HG03135 (cell line): Measurements from ENCODE around the gene PMS2.
"Not testable (repeated sequence)": the region's sequence is repeated elsewhere in the genome, so short reads cannot be mapped to it uniquely, and the experiment has no call there.

Experiments used
- ATAC-seq: cut with Tn5 transposase; IDR thresholded peaks from one replicate; pipeline ENCODE4 v1.9.1; 2021; ENCODE audit warnings: mild to moderate bottlenecking, moderate library complexity; ENCODE audit not compliant: unreplicated experiment

Gene PMS2

GRCh38 chr7:5926263-5926870 is 82.5 kb downstream of the PMS2 start:
- not testable (repeated sequence) for ATAC-seq

GRCh38 chr7:5924630-5925029 is 84.2 kb downstream of the PMS2 start:
- ATAC-seq, result not testable (repeated sequence)

DNA sequence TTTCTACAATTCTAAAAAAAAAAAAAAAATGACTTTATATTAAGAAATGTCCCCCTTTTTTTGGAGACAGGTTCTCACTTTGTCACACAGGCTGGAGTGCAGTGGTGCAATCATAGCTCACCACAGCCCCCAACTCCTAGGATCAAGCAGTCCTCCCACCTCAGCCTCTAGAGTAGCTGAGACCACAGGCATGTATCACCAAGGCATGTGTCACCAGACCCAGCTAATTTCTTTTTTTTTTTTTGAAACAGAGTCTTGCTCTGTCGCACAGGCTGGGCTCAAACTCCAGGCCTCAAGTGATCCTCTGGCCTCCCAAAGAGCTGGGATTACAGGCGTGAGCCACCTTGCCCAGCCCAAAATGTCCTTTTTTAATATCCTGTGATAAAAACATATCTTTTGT is 84.7 kb downstream of the PMS2 start:
- ATAC-seq, result not testable (repeated sequence)
